ENCODE data around the gene PRKAG3.

DNA sequence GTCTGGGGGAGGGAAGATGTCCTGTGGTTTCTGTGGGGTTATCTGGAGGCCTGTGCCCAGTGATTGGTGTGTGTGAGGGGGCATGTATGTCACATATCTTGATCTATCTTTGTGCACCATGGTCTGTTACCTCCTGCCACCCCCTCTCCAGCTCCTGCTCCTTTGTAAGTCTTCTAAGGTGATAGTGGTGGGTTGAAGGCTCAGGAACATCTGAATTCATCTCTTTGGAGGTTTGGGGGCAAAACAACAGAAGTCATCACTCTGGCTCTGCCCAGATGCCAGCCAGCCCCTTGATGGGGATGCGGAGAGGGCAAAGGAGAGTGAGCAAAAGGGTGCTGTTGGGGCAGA, 25.3 kb upstream of the PRKAG3 start:
- TF ChIP-seq, protein P1, sequence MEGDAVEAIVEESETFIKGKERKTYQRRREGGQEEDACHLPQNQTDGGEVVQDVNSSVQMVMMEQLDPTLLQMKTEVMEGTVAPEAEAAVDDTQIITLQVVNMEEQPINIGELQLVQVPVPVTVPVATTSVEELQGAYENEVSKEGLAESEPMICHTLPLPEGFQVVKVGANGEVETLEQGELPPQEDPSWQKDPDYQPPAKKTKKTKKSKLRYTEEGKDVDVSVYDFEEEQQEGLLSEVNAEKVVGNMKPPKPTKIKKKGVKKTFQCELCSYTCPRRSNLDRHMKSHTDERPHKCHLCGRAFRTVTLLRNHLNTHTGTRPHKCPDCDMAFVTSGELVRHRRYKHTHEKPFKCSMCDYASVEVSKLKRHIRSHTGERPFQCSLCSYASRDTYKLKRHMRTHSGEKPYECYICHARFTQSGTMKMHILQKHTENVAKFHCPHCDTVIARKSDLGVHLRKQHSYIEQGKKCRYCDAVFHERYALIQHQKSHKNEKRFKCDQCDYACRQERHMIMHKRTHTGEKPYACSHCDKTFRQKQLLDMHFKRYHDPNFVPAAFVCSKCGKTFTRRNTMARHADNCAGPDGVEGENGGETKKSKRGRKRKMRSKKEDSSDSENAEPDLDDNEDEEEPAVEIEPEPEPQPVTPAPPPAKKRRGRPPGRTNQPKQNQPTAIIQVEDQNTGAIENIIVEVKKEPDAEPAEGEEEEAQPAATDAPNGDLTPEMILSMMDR (IDR thresholded peaks at IDR 0.05), result no peak
- no peak for TF ChIP-seq POLR2A (IDR thresholded peaks at IDR 0.05)
